GM12891 (cell line): ENCODE results near the gene CYP4F12. TPM values are rescaled to one million over a fixed set of nuclear protein-coding genes. Genes with fewer than 3 reads are reported as not detected.

Experiments
- DNase-seq: peaks from one replicate; pipeline ENCODE4 v3.0.0; 2011; ENCODE audit warnings: low spot score; ENCODE audit not compliant: insufficient read length
- FAIRE-seq: peaks from 2 replicates; lab custom pipeline; 2011; peaks lifted over from hg19 to GRCh38; lab: Jason Lieb, UNC
- PAX5 ChIP-seq: IDR thresholded peaks from 2 replicates; pipeline ENCODE4 v1.6.1; 2011; ENCODE audit warnings: low read length, moderate library complexity, mild to moderate bottlenecking; ENCODE audit not compliant: insufficient read depth, severe bottlenecking
- POLR2A ChIP-seq: IDR thresholded peaks from 2 replicates; pipeline ENCODE4 v1.6.1; 2011; ENCODE audit warnings: low read depth, low read length, control low read depth
- POLR2AphosphoS5 ChIP-seq: IDR thresholded peaks from 2 replicates; pipeline ENCODE4 v1.6.1; 2011; ENCODE audit warnings: low read depth, low read length, control low read depth
- POU2F2 ChIP-seq: IDR thresholded peaks from 2 replicates; pipeline ENCODE4 v1.6.1; 2011; ENCODE audit warnings: low read depth, mild to moderate bottlenecking, control low read depth, low read length, moderate library complexity
- SPI1 ChIP-seq: IDR thresholded peaks from 2 replicates; pipeline ENCODE4 v1.6.1; 2011; ENCODE audit warnings: low read depth, low read length, control low read depth
- TAF1 ChIP-seq: IDR thresholded peaks from 2 replicates; pipeline ENCODE4 v1.6.1; 2011; ENCODE audit warnings: low read depth, low read length, control low read depth
- polyA plus RNA-seq: library from polyadenylated mRNA; unstranded; fragments of >200 nt; gene quantifications from one replicate; pipeline ENCODE4 v1.2.1, GENCODE V29; 2012; ENCODE audit warnings: low read depth, missing spikeins, inconsistent platforms; ENCODE audit not compliant: missing spikeins

CYP4F12 gene
- 0.05 TPM for polyA plus RNA-seq

- FAIRE-seq (no peak), DNase-seq (no peak)
- TF ChIP-seq POLR2A (no peak), TAF1 (no peak), SPI1 (no peak), POU2F2 (no peak), POLR2AphosphoS5 (no peak), PAX5 (no peak)
Measured at GRCh38 chr19:15672580-15673175, at the start of gene CYP4F12. TSS of gene CYP4F12 (plus strand) at chr19:15673087. CDS start at chr19:15673530, 443 bp downstream.

DNA sequence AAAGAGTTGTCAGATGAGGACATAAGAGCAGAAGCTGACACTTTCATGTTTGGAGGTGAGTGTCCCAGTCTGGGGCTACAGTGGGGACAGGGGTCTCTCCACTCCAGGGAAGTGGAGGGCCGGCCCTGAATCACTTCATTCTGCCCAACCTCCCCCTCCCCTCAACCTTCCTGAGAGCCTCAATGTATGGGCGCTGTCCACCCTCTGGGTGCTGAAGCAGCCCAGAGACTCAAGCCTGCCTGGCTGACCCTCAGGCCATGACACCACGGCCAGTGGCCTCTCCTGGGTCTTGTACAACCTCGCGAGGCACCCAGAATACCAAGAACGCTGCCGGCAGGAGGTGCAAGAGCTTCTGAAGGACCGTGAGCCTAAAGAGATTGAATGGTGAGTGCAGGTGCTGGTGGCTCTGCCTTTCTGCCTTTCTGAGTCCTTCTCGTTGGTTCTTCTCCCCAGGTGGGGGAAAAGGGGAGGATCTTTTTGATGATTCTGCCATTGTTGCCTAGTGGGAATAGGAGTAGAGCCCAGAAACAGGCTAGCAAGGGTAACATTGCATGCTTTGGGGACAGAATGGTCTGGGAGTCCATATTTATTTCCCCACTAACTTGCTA lies 49.1 kb upstream of the CYP4F12 start:
- no peak for FAIRE-seq
- TF ChIP-seq SPI1 (no peak), PAX5 (no peak), POLR2A (no peak), TAF1 (no peak), POLR2AphosphoS5 (no peak), POU2F2 (no peak)
- no peak for DNase-seq

DNA sequence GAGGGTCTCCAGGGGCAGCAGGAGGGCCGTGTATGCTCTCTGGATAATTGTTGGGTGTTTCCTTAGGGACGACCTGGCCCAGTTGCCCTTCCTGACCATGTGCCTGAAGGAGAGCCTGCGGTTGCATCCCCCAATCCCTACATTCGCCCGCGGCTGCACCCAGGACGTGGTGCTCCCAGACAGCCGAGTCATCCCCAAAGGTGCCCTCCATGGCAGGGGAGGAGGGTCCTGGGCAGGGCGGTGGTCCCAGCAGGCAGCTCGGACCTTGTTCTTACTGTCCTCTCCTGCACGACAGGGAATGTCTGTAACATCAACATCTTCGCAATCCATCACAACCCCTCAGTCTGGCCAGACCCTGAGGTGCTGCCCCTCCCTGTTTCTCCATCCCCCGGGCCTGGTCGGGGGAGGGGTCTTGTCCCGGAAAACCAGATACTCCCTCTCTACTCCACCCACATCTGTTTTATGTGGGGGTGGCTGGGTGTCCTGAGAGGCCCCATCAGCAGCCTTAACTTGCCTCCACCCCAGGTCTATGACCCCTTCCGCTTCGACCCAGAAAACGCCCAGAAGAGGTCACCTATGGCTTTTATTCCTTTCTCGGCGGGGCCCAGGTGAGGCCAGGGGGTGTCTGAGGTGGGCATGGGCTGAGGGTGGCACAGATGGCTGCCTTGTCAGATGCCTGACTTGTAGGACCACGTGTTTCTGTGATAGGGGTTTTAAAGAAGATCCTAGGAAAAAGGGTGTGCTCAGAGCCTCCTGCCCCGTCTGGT lies 44.5 kb upstream of the CYP4F12 start:
- FAIRE-seq, result no peak
- DNase-seq, result no peak

DNA sequence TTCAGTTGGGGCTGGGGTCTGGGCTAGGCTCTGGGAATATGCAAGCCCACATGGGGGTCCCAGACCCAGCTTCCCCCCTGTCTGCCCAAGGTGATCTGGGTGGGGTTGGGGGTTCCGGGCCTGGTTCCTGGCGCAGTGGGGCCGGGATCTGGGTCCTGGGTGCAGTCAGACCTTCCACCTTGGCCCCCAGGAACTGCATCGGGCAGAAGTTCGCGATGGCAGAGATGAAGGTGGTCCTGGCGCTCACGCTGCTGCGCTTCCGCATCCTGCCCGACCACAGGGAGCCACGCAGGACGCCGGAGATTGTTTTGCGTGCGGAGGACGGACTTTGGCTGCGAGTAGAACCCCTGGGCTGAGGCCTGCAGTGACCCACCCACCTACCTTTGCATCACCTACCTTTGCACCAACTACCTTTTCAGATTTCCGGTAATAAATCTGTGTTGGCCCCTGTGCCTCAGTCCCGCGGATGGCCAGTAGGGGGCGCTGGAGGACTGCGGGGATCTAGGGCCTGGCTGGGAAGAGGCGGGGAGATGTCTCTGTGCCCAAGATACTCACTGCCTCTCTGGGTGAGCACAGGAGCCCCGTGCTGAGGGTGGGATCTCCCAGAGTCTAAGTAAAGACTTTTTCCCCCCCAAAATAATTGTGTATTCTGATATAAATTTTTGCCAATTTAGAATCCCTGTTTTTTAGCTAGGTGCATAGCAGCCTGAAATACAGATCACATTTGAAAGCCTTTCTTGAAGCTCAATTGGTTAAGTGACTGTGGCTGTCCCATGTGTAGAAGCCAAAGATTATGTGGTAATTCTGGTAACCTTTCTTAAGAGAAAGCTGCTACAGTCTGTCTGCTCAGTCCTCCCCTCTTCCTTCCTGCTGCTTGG lies 43.6 kb upstream of the CYP4F12 start:
- TF ChIP-seq POU2F2 (no peak), POLR2AphosphoS5 (no peak), TAF1 (no peak)
- DNase-seq (peak; percentile 80), FAIRE-seq (peak; percentile 47)

More for the DNA sequence above, 44.5 kb upstream of the CYP4F12 start:
- no peak for TF ChIP-seq PAX5
- TF ChIP-seq POLR2A, result no peak
- no peak for TF ChIP-seq TAF1
- no peak for TF ChIP-seq POLR2AphosphoS5
- no peak for TF ChIP-seq POU2F2
- no peak for TF ChIP-seq SPI1

- peak; percentile 24 for DNase-seq
- no peak for FAIRE-seq
- TF ChIP-seq POLR2A (no peak), POU2F2 (no peak), TAF1 (no peak), POLR2AphosphoS5 (no peak), PAX5 (no peak), SPI1 (no peak)
Measured at GRCh38 chr19:15631817-15632216, 41.1 kb upstream of the CYP4F12 start.

GRCh38 chr19:15633082-15633835 lies 39.6 kb upstream of the CYP4F12 start:
- TF ChIP-seq SPI1 (peak; percentile 23; the same call in 1 of the 2 replicates), POLR2AphosphoS5 (no peak)
- DNase-seq, result no peak
- no peak for FAIRE-seq

GRCh38 chr19:15634105-15634504 lies 38.8 kb upstream of the CYP4F12 start:
- TF ChIP-seq TAF1 (no peak), SPI1 (no peak), POU2F2 (no peak), PAX5 (no peak), POLR2AphosphoS5 (no peak), POLR2A (no peak)
- FAIRE-seq (no peak), DNase-seq (no peak)

GRCh38 chr19:15635016-15635805 lies 37.7 kb upstream of the CYP4F12 start:
- DNase-seq (no peak), FAIRE-seq (no peak)
- TF ChIP-seq PAX5, result no peak
- TF ChIP-seq POLR2AphosphoS5, result no peak
- TF ChIP-seq TAF1, result no peak
- TF ChIP-seq POLR2A, result no peak
- TF ChIP-seq SPI1, result no peak
